Left lung (tissue), 10 donors: Measurements from ENCODE around the gene KIZ. TPM values are rescaled to one million over a fixed set of nuclear protein-coding genes. Genes with fewer than 3 reads are reported as not detected.

Experiments
- ATAC-seq: fragments of 200-7000 bp; cut with Tn5 transposase; one replicate; pipeline ENCODE4 v1.9.1; 2020; ENCODE audit warnings: moderate library complexity
- DNase-seq, 4 donors: peaks; one replicate each; pipeline ENCODE4 v3.0.0-alpha.2; 2013 to 2020
- H3K27ac ChIP-seq, 2 donors: fragments of 200-600 bp; sonication (generic) in 1 of 2; one replicate each; pipeline versions ENCODE4 v1.5.0 to v1.8.0; 2020 to 2021
- H3K27me3 ChIP-seq, 2 donors: fragments of 200-600 bp; sonication (generic) in 1 of 2; one replicate each; pipeline versions ENCODE4 v1.5.0 to v1.8.0; 2020 to 2021
- H3K36me3 ChIP-seq, 2 donors: fragments of 200-600 bp; sonication (generic) in 1 of 2; one replicate each; pipeline versions ENCODE4 v1.5.0 to v1.8.0; 2020 to 2021
- H3K4me1 ChIP-seq, 2 donors: fragments of 200-600 bp; one replicate each; pipeline ENCODE4 v1.8.0; 2021
- H3K4me3 ChIP-seq, 2 donors: fragments of 200-600 bp; sonication (generic) in 1 of 2; one replicate each; pipeline versions ENCODE4 v1.5.0 to v1.8.0; 2020 to 2021; ENCODE audit warnings: mild to moderate bottlenecking in 1 of 2
- H3K9me3 ChIP-seq, 2 donors: fragments of 200-600 bp; sonication (generic) in 1 of 2; one replicate each; pipeline versions ENCODE4 v1.5.0 to v1.8.0; 2020 to 2021
- intact Hi-C, 2 donors: fragments of 100-400 bp; cut with DNase I; formaldehyde crosslinking; loops; one replicate each; pipeline versions ENCODE4 v1.11.2 to v1.14.2; 2022
- polyA plus RNA-seq, 6 donors: library from polyadenylated mRNA; unstranded; fragments of 120-200 nt; gene quantifications; one replicate each; pipeline ENCODE4 v1.2.1, GENCODE V29; 2013; ENCODE audit not compliant: insufficient read length in 6 of 6
- total RNA-seq, 2 donors: library from RNA; stranded (reverse); fragmentation: NEBNext Ultra II Directional; extraction: Animal tissue kit (Norgen Biotek cat#: 25700); gene quantifications; one replicate each; pipeline ENCODE4 v1.2.1, GENCODE V29; 2021
- TF ChIP-seq, protein P1 (sequence below), 2 donors: fragments of 200-600 bp; sonication (generic) in 1 of 2; IDR thresholded peaks; one replicate each; pipeline versions ENCODE4 v1.5.0 to v1.8.0; 2021; ENCODE audit warnings: antibody characterized with exemption in 2 of 2
- donor health status: DM: no; HTN: yes; CAD: no.
- donor health status: DM: no; HTN: no; CAD: no.

KIZ gene
- total and polyA plus RNA-seq, 8 donors, result 10.4 to 30.6 (median 25.2) TPM

DNA sequence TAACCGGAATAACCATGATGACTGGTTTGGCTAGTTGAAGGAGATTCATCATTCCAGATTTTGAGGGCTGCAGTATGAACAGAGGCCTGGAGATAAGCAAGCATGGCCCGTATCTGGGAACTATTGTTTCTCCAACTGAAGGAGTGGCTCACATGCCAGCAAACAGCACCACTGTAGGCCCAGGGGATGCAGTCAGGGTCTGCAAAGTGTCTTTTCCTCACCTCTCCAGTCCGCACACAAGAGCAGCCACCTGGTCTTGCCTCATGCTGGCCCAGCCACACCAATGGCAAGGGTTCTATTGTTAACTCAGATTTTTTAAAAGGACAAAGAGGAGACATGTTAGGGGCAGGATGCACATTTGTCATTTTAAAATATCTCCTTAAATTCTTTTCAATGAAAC, 55.1 kb downstream of the KIZ start:
- DNase-seq (no peak), ATAC-seq (no peak)
- Histone ChIP-seq H3K27me3 (no peaks in the 10 kb centered on the region), H3K27ac (no peak overlapping the region), H3K9me3 (peaks cover 0 to 12% of the 10 kb centered on the region in 2 donors), H3K4me3 (no peak overlapping the region), H3K36me3 (no peaks in the 10 kb centered on the region), H3K4me1 (no peaks in the 10 kb centered on the region)
- TF ChIP-seq, protein P1, sequence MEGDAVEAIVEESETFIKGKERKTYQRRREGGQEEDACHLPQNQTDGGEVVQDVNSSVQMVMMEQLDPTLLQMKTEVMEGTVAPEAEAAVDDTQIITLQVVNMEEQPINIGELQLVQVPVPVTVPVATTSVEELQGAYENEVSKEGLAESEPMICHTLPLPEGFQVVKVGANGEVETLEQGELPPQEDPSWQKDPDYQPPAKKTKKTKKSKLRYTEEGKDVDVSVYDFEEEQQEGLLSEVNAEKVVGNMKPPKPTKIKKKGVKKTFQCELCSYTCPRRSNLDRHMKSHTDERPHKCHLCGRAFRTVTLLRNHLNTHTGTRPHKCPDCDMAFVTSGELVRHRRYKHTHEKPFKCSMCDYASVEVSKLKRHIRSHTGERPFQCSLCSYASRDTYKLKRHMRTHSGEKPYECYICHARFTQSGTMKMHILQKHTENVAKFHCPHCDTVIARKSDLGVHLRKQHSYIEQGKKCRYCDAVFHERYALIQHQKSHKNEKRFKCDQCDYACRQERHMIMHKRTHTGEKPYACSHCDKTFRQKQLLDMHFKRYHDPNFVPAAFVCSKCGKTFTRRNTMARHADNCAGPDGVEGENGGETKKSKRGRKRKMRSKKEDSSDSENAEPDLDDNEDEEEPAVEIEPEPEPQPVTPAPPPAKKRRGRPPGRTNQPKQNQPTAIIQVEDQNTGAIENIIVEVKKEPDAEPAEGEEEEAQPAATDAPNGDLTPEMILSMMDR (IDR thresholded peaks at IDR 0.05), result no peak
- intact Hi-C loops, result no loop called here

DNA sequence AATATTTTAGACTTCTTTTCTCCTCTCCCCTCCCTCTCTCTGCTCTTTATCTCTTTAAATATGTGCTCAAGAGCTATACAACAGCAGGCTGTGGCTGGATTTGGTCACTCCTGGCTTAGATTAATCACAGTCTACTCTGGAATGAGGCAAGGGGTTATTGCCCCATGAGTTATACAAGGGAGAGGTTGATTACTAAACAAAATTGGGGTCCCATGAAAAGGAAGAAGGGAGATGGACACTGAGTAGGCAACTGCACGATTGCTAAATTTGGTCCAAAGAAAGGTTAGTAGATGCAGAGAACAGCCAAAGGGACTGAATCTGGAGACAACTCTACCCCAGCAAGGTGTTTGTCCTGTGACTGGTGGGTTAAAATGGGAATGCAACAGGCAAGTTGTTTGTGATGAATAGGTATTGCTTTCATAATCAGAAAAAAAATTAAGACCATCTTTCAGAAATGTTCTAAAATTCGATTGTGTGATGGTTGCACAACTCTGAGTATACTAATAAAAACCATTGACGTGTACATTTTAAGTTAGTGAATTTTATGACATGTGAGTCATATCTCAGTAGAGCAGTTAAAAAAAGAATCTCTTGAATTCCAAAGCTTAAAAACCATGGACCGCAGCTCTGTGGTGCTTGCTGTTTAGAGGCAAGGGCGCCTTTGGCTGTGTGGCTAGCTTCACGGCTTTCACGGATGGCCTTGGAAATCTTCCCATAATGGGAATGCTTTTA, 57.1 kb downstream of the KIZ start:
- intact Hi-C loops, result no loop called here
- H3K36me3 ChIP-seq, result no peaks in the 10 kb centered on the region
- DNase-seq, result no peak
- H3K27me3 ChIP-seq, result no peaks in the 10 kb centered on the region
- H3K4me1 ChIP-seq, result no peaks in the 10 kb centered on the region
- peak; percentile 73 for ATAC-seq
- H3K27ac ChIP-seq, result peak overlapping the region in 1 of 2 donors; percentile 53
- H3K4me3 ChIP-seq, result no peak overlapping the region
- TF ChIP-seq, protein P1 (IDR thresholded peaks at IDR 0.05), result no peak
- peaks cover 0 to 3% of the 10 kb centered on the region in 2 donors for H3K9me3 ChIP-seq

DNA sequence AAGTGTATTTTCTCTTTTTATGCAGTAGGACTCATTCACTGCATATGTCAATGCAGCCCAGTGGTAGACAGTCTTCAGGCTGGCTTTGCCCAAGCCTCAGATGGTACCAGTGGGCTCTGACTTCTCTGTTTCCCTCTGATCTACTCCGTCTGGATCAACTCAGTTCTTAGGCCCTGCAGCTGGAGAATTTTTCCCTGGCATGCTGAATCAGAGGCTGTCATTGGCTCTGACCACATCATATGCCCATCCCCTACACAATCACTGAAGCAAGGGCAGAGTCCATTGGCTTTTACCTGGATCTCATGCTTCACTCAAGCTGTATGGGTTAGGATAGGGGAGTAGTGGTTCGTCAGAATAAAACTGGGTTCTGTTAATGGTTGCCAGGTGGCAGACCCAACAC, 57.8 kb downstream of the KIZ start:
- peak overlapping the region in 1 of 2 donors; percentile 53 for H3K27ac ChIP-seq
- no peaks in the 10 kb centered on the region for H3K4me1 ChIP-seq
- no peaks in the 10 kb centered on the region for H3K27me3 ChIP-seq
- H3K4me3 ChIP-seq, result no peak overlapping the region
- no peak for DNase-seq
- TF ChIP-seq, protein P1 (IDR thresholded peaks at IDR 0.05), result no peak
- H3K9me3 ChIP-seq, result no peaks in the 10 kb centered on the region
- ATAC-seq, result no peak
- no peaks in the 10 kb centered on the region for H3K36me3 ChIP-seq
- intact Hi-C loops, result no loop called here

DNA sequence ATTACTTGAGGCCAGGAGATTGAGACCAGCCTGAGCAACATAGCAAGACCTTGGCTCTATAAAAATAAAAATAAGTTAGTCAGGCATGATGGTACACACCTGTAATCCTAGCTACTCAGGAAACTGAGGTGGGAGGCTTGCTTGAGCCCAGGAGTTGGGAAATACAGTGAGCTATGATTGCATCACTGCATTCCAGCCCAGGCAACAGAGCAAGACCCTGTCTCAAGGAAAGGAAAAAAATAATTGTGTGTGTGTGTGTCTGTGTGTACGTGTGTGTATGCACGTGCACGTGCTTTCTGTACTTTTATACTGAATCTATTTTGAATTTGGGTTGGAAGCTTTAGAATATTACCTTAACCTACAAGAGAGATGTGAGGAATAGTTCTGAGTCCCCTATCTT, 58.9 kb downstream of the KIZ start:
- Histone ChIP-seq H3K27ac (no peak overlapping the region), H3K4me1 (no peaks in the 10 kb centered on the region), H3K9me3 (no peaks in the 10 kb centered on the region), H3K4me3 (no peak overlapping the region), H3K36me3 (no peaks in the 10 kb centered on the region), H3K27me3 (no peaks in the 10 kb centered on the region)
- intact Hi-C loops, result no loop called here
- peak; percentile 43 for ATAC-seq
- TF ChIP-seq, protein P1 (IDR thresholded peaks at IDR 0.05), result no peak
- no peak for DNase-seq

DNA sequence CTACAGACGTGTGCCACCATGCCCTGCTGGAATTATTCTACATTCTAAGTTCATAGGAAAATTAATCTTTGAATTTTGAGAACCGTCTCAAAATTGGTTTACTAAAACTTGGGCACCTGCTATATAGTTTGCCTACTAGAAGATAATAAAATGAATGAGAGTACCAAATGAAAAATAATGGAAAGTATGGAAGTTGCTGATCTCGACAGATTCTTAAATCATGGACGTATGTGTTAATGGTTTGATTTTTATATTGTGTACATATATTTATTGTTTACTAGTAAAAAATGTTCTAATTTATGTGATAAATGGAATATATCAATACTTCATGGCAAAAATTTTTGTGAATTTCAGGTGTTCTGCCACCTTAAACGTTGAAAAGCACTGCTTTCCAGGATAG, 60.0 kb downstream of the KIZ start:
- Histone ChIP-seq H3K9me3 (no peaks in the 10 kb centered on the region), H3K27me3 (no peaks in the 10 kb centered on the region), H3K4me1 (no peaks in the 10 kb centered on the region), H3K4me3 (no peak overlapping the region), H3K27ac (no peak overlapping the region), H3K36me3 (no peaks in the 10 kb centered on the region)
- ATAC-seq, result no peak
- intact Hi-C loops, result no loop called here
- no peak for DNase-seq
- TF ChIP-seq, protein P1 (IDR thresholded peaks at IDR 0.05), result no peak
